Measurements from ENCODE around the gene TLX3.

GRCh38 chr5:171261361-171261760, 47.7 kb upstream of the TLX3 start:
- TF ChIP-seq CTCF (IDR thresholded peaks at IDR 0.05 in 8 of 11, conservative IDR thresholded peaks at IDR 0.05 in 3 of 11), result no peak
- no peak for TF ChIP-seq POLR2A (IDR thresholded peaks at IDR 0.05)
- no peak for TF ChIP-seq POLR2AphosphoS5 (IDR thresholded peaks at IDR 0.05)
